ENCODE results near the gene TRIM34.
"Not testable (repeated sequence)": the region's sequence is repeated elsewhere in the genome, so short reads cannot be mapped to it uniquely, and the experiment has no call there.

TRIM34 gene

GRCh38 chr11:5624489-5625279 lies at the start of gene TRIM34:
Gene TRIM34 (plus strand): TSS chr11:5625001. CDS start chr11:5632332, 7,331 bp downstream.
- peak; percentile 85 for DNase-seq (ENCODE audit: low spot score)

GRCh38 chr11:5575152-5575551 lies 49.6 kb upstream of the TRIM34 start:
- DNase-seq (ENCODE audit: low spot score) = no peak

GRCh38 chr11:5577101-5577500 lies 47.7 kb upstream of the TRIM34 start:
- DNase-seq (ENCODE audit: low spot score) = no peak

- DNase-seq (ENCODE audit: low spot score) = no peak
Measured at GRCh38 chr11:5580577-5580976, 44.2 kb upstream of the TRIM34 start, which contains the start of gene OR52B6. Gene OR52B6 (plus strand): TSS chr11:5580877. CDS start chr11:5580877, 0 bp downstream.

GRCh38 chr11:5581014-5581413 lies 43.8 kb upstream of the TRIM34 start:
- no peak for DNase-seq (ENCODE audit: low spot score)

- DNase-seq (ENCODE audit: low spot score) = not testable (repeated sequence)
Measured at GRCh38 chr11:5584458-5584857, 40.3 kb upstream of the TRIM34 start.

- DNase-seq (ENCODE audit: low spot score) = not testable (repeated sequence)
Measured at GRCh38 chr11:5589906-5590305, 34.9 kb upstream of the TRIM34 start.

- DNase-seq (ENCODE audit: low spot score) = no peak
Measured at GRCh38 chr11:5591613-5592012, 33.2 kb upstream of the TRIM34 start.

- DNase-seq (ENCODE audit: low spot score) = no peak
Measured at GRCh38 chr11:5592615-5593014, 32.2 kb upstream of the TRIM34 start.

GRCh38 chr11:5593146-5593545 lies 31.7 kb upstream of the TRIM34 start:
- DNase-seq (ENCODE audit: low spot score) = peak; percentile 23

- DNase-seq (ENCODE audit: low spot score) = peak; percentile 78
Measured at GRCh38 chr11:5596607-5597201, 28.1 kb upstream of the TRIM34 start, which contains the start of gene TRIM6. Gene TRIM6 (plus strand): TSS chr11:5596637. CDS start chr11:5596898, 261 bp downstream.

- no peak for DNase-seq (ENCODE audit: low spot score)
Measured at GRCh38 chr11:5597953-5598352, 26.8 kb upstream of the TRIM34 start.

- peak; percentile 69 for DNase-seq (ENCODE audit: low spot score)
Measured at GRCh38 chr11:5600374-5600851, 24.4 kb upstream of the TRIM34 start.

- not testable (repeated sequence) for DNase-seq (ENCODE audit: low spot score)
Measured at GRCh38 chr11:5602791-5603190, 22.0 kb upstream of the TRIM34 start.

GRCh38 chr11:5603326-5603725 lies 21.5 kb upstream of the TRIM34 start:
- no peak for DNase-seq (ENCODE audit: low spot score)

GRCh38 chr11:5604896-5605295 lies 19.9 kb upstream of the TRIM34 start:
- no peak for DNase-seq (ENCODE audit: low spot score)

GRCh38 chr11:5605849-5606248 lies 19.0 kb upstream of the TRIM34 start:
- peak; percentile 71 for DNase-seq (ENCODE audit: low spot score)

GRCh38 chr11:5608808-5609207 lies 16.0 kb upstream of the TRIM34 start:
- DNase-seq (ENCODE audit: low spot score) = no peak

GRCh38 chr11:5610446-5610845 lies 14.4 kb upstream of the TRIM34 start:
- no peak for DNase-seq (ENCODE audit: low spot score)

- DNase-seq (ENCODE audit: low spot score) = no peak
Measured at GRCh38 chr11:5611627-5612026, 13.2 kb upstream of the TRIM34 start.

GRCh38 chr11:5618807-5619206 lies 6.0 kb upstream of the TRIM34 start:
- peak; percentile 38 for DNase-seq (ENCODE audit: low spot score)

GRCh38 chr11:5620651-5621521 lies 3.9 kb upstream of the TRIM34 start:
- DNase-seq (ENCODE audit: low spot score) = peak; percentile 64
